ENCODE measurements around the gene DNMT1. TPM values are rescaled to one million over a fixed set of nuclear protein-coding genes. Genes with fewer than 3 reads are reported as not detected.

The DNMT1 gene
- total RNA-seq, 2 donors from 2014 or later, result 163 to 189 TPM

DNA sequence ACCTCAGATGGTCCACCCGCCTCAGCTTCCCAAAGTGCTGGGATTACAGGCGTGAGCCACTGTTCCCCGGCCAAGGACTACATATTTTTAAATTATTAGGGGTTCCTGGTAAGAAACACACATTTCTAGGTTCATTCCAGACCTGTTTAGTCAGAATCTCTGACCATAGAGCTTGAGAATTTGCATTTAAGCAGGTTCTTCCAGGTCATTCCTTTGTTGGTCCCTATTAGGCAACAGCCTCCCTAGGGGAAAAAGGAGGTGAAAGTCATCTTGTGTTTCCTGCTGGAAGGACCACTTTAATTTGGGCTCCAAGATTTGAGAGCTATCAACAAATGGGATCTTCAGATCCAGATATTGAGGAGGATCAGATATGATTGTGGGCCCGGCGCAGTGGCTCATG lies 20.0 kb upstream of the DNMT1 start:
- Mint-ChIP-seq H3K9me3 (no peaks in the 10 kb centered on the region), H3K36me3 (ENCODE audit: low read depth) (no peaks in the 10 kb centered on the region), H3K27ac (no peak overlapping the region), H3K4me1 (no peaks in the 10 kb centered on the region), H3K4me3 (no peak overlapping the region), H3K27me3 (ENCODE audit: insufficient read depth) (no peaks in the 10 kb centered on the region)
- DNase-seq, result no peak
- TF ChIP-seq CTCF (conservative IDR thresholded peaks at IDR 0.05), result no peak
- Histone ChIP-seq H3K27ac (ENCODE audit: low read depth, low read length) (no peak overlapping the region), H3K36me3 (ENCODE audit: control insufficient read depth, insufficient read depth, low read length) (no peaks in the 10 kb centered on the region), H3K9me3 (ENCODE audit: control insufficient read depth, low read length) (no peaks in the 10 kb centered on the region), H3K4me3 (ENCODE audit: low read length) (no peak overlapping the region), H3K9ac (ENCODE audit: extremely low read depth, low read length, poor library complexity, severe bottlenecking) (no peak overlapping the region), H3K27me3 (ENCODE audit: control insufficient read depth, insufficient read depth, low read length, poor library complexity, severe bottlenecking) (no peaks in the 10 kb centered on the region), H3K4me1 (ENCODE audit: control insufficient read depth, insufficient read depth, low read length) (no peaks in the 10 kb centered on the region)
- WGBS, 2 experiments (ENCODE audit: insufficient coverage in 1 of 2, insufficient read length in 1 of 2), result 82 to 85% methylated on average over 5 of the region's 5 CpGs

DNA sequence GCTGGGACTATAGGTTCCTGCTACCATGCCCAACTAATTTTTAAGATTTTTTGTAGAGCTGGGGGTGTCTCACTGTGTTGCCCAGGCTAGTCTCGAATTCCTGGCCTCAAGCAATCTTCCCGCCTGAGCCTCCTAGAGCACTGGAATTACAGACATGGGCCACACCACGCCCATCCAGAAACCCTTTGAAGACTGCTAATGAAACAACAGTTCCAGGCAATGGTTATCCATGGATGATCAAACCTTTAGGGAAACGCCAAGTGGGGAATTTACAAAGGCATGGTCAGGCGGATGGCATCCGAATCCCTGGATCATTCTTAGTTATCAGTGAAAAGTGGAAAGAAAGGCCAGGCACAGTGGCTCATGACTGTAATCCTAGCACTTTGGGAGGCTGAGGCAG lies 16.9 kb upstream of the DNMT1 start:
- TF ChIP-seq CTCF (conservative IDR thresholded peaks at IDR 0.05), result no peak
- H3K27me3 ChIP-seq (ENCODE audit: control insufficient read depth, insufficient read depth, low read length, poor library complexity, severe bottlenecking), result no peaks in the 10 kb centered on the region
- no peaks in the 10 kb centered on the region for H3K36me3 ChIP-seq (ENCODE audit: control insufficient read depth, insufficient read depth, low read length)
- H3K9me3 ChIP-seq (ENCODE audit: control insufficient read depth, low read length), result no peaks in the 10 kb centered on the region
- no peaks in the 10 kb centered on the region for H3K36me3 Mint-ChIP-seq (ENCODE audit: low read depth)
- H3K27ac ChIP-seq (ENCODE audit: low read depth, low read length), result no peak overlapping the region
- no peaks in the 10 kb centered on the region for H3K4me1 ChIP-seq (ENCODE audit: control insufficient read depth, insufficient read depth, low read length)
- H3K4me3 Mint-ChIP-seq, result no peak overlapping the region
- WGBS, 2 experiments (ENCODE audit: insufficient coverage in 1 of 2, insufficient read length in 1 of 2), result 86 to 93% methylated on average over 6 of the region's 6 CpGs
- no peaks in the 10 kb centered on the region for H3K4me1 Mint-ChIP-seq
- no peaks in the 10 kb centered on the region for H3K27me3 Mint-ChIP-seq (ENCODE audit: insufficient read depth)
- no peak overlapping the region for H3K9ac ChIP-seq (ENCODE audit: extremely low read depth, low read length, poor library complexity, severe bottlenecking)
- no peak overlapping the region for H3K4me3 ChIP-seq (ENCODE audit: low read length)
- H3K9me3 Mint-ChIP-seq, result peaks cover 2% of the 10 kb centered on the region
- H3K27ac Mint-ChIP-seq, result no peak overlapping the region
- no peak for DNase-seq

GRCh38 chr19:10211061-10211460 lies 16.3 kb upstream of the DNMT1 start:
- H3K4me3 ChIP-seq (ENCODE audit: low read length), result no peak overlapping the region

More at GRCh38 chr19:10211061-10211460, 16.3 kb upstream of the DNMT1 start:
- no peaks in the 10 kb centered on the region for H3K36me3 ChIP-seq (ENCODE audit: control insufficient read depth, insufficient read depth, low read length)
- no peak overlapping the region for H3K4me3 Mint-ChIP-seq
- no peak overlapping the region for H3K27ac Mint-ChIP-seq
- no peak overlapping the region for H3K9ac ChIP-seq (ENCODE audit: extremely low read depth, low read length, poor library complexity, severe bottlenecking)
- peaks cover 2% of the 10 kb centered on the region for H3K9me3 Mint-ChIP-seq
- H3K27me3 Mint-ChIP-seq (ENCODE audit: insufficient read depth), result no peaks in the 10 kb centered on the region
- TF ChIP-seq CTCF (conservative IDR thresholded peaks at IDR 0.05), result no peak
- DNase-seq, result no peak
- H3K4me1 Mint-ChIP-seq, result no peaks in the 10 kb centered on the region
- H3K4me1 ChIP-seq (ENCODE audit: control insufficient read depth, insufficient read depth, low read length), result no peaks in the 10 kb centered on the region
- WGBS, 2 experiments (ENCODE audit: insufficient coverage in 1 of 2, insufficient read length in 1 of 2), result 99 to 100% methylated on average over 3 to 4 of the region's 4 CpGs
- no peaks in the 10 kb centered on the region for H3K27me3 ChIP-seq (ENCODE audit: control insufficient read depth, insufficient read depth, low read length, poor library complexity, severe bottlenecking)
- no peaks in the 10 kb centered on the region for H3K9me3 ChIP-seq (ENCODE audit: control insufficient read depth, low read length)
- H3K36me3 Mint-ChIP-seq (ENCODE audit: low read depth), result no peaks in the 10 kb centered on the region
- H3K27ac ChIP-seq (ENCODE audit: low read depth, low read length), result no peak overlapping the region
